ENCODE measurements around the gene KRT83.

Gene KRT83

GRCh38 chr12:52313926-52314325 lies 7.3 kb downstream of the KRT83 start:
- Histone ChIP-seq H3K27ac (ENCODE audit: low read depth, low read length) (no peak overlapping the region), H3F3A (ENCODE audit: control insufficient read depth, insufficient read depth) (no peaks in the 10 kb centered on the region), H3K27me3 (ENCODE audit: control insufficient read depth, low read length) (peaks cover 28% of the 10 kb centered on the region)

GRCh38 chr12:52313461-52313860 lies 7.7 kb downstream of the KRT83 start:
- no peaks in the 10 kb centered on the region for H3K4me1 ChIP-seq (ENCODE audit: control insufficient read depth, low read length)
- H3K27me3 ChIP-seq (ENCODE audit: control insufficient read depth, low read length) = peaks cover 31% of the 10 kb centered on the region
- no peaks in the 10 kb centered on the region for H3F3A ChIP-seq (ENCODE audit: control insufficient read depth, insufficient read depth)
- H3K79me2 ChIP-seq (ENCODE audit: control insufficient read depth, low read length) = no peaks in the 10 kb centered on the region
- H3K27ac ChIP-seq (ENCODE audit: low read depth, low read length) = no peak overlapping the region
- no peak overlapping the region for H3K4me3 ChIP-seq (ENCODE audit: low read length)
- H3K4me2 ChIP-seq (ENCODE audit: low read length) = no peak overlapping the region
- H3K9me3 ChIP-seq (ENCODE audit: control insufficient read depth, insufficient read depth, low read length) = no peaks in the 10 kb centered on the region
- no peak for TF ChIP-seq CTCF (IDR thresholded peaks at IDR 0.05; ENCODE audit: low read depth, low read length, poor library complexity, severe bottlenecking)
- no peak for TF ChIP-seq EZH2phosphoT487 (IDR thresholded peaks at IDR 0.05; ENCODE audit: borderline replicate concordance, low read length)
- H3K36me3 ChIP-seq (ENCODE audit: control insufficient read depth, low read length) = no peaks in the 10 kb centered on the region
- H3K9me2 ChIP-seq (replicated peaks; ENCODE audit: control insufficient read depth, low read length) = no peaks in the 10 kb centered on the region
- no peaks in the 10 kb centered on the region for H4K20me1 ChIP-seq (ENCODE audit: control insufficient read depth, insufficient read depth, low read depth, low read length)

More at GRCh38 chr12:52313926-52314325, 7.3 kb downstream of the KRT83 start:
- H3K4me1 ChIP-seq (ENCODE audit: control insufficient read depth, low read length) = no peaks in the 10 kb centered on the region
- no peaks in the 10 kb centered on the region for H3K9me2 ChIP-seq (replicated peaks; ENCODE audit: control insufficient read depth, low read length)
- no peaks in the 10 kb centered on the region for H3K79me2 ChIP-seq (ENCODE audit: control insufficient read depth, low read length)
- H3K36me3 ChIP-seq (ENCODE audit: control insufficient read depth, low read length) = no peaks in the 10 kb centered on the region
- no peak overlapping the region for H3K4me3 ChIP-seq (ENCODE audit: low read length)
- H4K20me1 ChIP-seq (ENCODE audit: control insufficient read depth, insufficient read depth, low read depth, low read length) = no peaks in the 10 kb centered on the region
- TF ChIP-seq CTCF (IDR thresholded peaks at IDR 0.05; ENCODE audit: low read depth, low read length, poor library complexity, severe bottlenecking) (no peak), EZH2phosphoT487 (IDR thresholded peaks at IDR 0.05; ENCODE audit: borderline replicate concordance, low read length) (no peak)
- H3K4me2 ChIP-seq (ENCODE audit: low read length) = no peak overlapping the region
- H3K9me3 ChIP-seq (ENCODE audit: control insufficient read depth, insufficient read depth, low read length) = no peaks in the 10 kb centered on the region

- Histone ChIP-seq H3K79me2 (ENCODE audit: control insufficient read depth, low read length) (no peaks in the 10 kb centered on the region), H4K20me1 (ENCODE audit: control insufficient read depth, insufficient read depth, low read depth, low read length) (no peaks in the 10 kb centered on the region; the same call in 1 of the 2 replicates), H3K9me2 (replicated peaks; ENCODE audit: control insufficient read depth, low read length) (no peaks in the 10 kb centered on the region), H3K27ac (ENCODE audit: low read depth, low read length) (no peak overlapping the region), H3K9me3 (ENCODE audit: control insufficient read depth, insufficient read depth, low read length) (no peaks in the 10 kb centered on the region), H3K36me3 (ENCODE audit: control insufficient read depth, low read length) (no peaks in the 10 kb centered on the region), H3K27me3 (ENCODE audit: control insufficient read depth, low read length) (peaks cover 37% of the 10 kb centered on the region), H3K4me3 (ENCODE audit: low read length) (no peak overlapping the region), H3K4me1 (ENCODE audit: control insufficient read depth, low read length) (no peaks in the 10 kb centered on the region), H3K4me2 (ENCODE audit: low read length) (no peak overlapping the region), H3F3A (ENCODE audit: control insufficient read depth, insufficient read depth) (no peaks in the 10 kb centered on the region)
- TF ChIP-seq EZH2phosphoT487 (IDR thresholded peaks at IDR 0.05; ENCODE audit: borderline replicate concordance, low read length) (no peak), CTCF (IDR thresholded peaks at IDR 0.05; ENCODE audit: low read depth, low read length, poor library complexity, severe bottlenecking) (no peak)
Measured at GRCh38 chr12:52312086-52312485, 9.1 kb downstream of the KRT83 start.

GRCh38 chr12:52311285-52311648 lies 9.9 kb downstream of the KRT83 start:
- Histone ChIP-seq H3F3A (ENCODE audit: control insufficient read depth, insufficient read depth) (no peaks in the 10 kb centered on the region), H3K4me1 (ENCODE audit: control insufficient read depth, low read length) (no peaks in the 10 kb centered on the region), H3K4me3 (ENCODE audit: low read length) (no peak overlapping the region), H3K27me3 (ENCODE audit: control insufficient read depth, low read length) (peaks cover 42% of the 10 kb centered on the region), H3K79me2 (ENCODE audit: control insufficient read depth, low read length) (no peaks in the 10 kb centered on the region), H4K20me1 (ENCODE audit: control insufficient read depth, insufficient read depth, low read depth, low read length) (peaks cover 4% of the 10 kb centered on the region; the same call in 1 of the 2 replicates), H3K9me3 (ENCODE audit: control insufficient read depth, insufficient read depth, low read length) (no peaks in the 10 kb centered on the region), H3K9me2 (replicated peaks; ENCODE audit: control insufficient read depth, low read length) (no peaks in the 10 kb centered on the region), H3K36me3 (ENCODE audit: control insufficient read depth, low read length) (no peaks in the 10 kb centered on the region), H3K27ac (ENCODE audit: low read depth, low read length) (no peak overlapping the region), H3K4me2 (ENCODE audit: low read length) (no peak overlapping the region)
- TF ChIP-seq CTCF (IDR thresholded peaks at IDR 0.05; ENCODE audit: low read depth, low read length, poor library complexity, severe bottlenecking) (no peak), EZH2phosphoT487 (IDR thresholded peaks at IDR 0.05; ENCODE audit: borderline replicate concordance, low read length) (no peak)

All from DOHH2 (cell line).